ENCODE measurements around the gene RASIP1.
"Not testable (repeated sequence)": the region's sequence is repeated elsewhere in the genome, so short reads cannot be mapped to it uniquely, and the experiment has no call there.

Gene RASIP1

DNA sequence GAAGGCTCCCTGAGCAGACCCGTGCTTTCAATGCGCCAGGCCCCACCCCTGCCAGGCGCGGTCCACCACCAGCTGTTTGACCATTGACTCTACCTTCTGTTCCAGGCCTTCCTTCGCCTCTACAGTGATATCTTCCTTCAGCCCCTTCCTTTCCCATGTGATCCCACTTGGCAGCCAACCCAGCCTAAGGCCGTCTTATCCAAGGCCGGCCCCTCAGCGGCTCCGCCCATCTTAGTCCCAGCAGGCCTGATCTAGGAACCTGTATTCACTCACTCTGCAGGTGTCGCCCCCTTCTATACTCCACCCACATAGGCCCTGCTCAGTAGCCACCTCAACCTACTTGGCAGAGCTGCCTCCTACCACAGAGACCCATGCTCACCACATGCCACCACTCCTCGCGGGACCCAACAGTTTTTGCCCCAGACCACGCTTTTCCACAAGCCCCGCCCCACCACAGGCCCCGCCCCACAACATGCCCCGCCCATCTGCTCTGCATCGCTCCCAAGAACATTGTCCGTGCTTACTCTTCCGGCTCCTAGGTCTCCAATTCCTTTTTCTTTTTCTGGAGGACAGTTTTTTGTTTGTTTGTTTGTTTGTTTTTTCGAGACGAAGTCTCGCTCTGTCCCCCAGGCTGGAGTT lies 2.9 kb downstream of the RASIP1 start:
- in situ Hi-C loops (cut with HindIII; ENCODE audit: low sequenced_read_pairs), result no loop called here

DNA sequence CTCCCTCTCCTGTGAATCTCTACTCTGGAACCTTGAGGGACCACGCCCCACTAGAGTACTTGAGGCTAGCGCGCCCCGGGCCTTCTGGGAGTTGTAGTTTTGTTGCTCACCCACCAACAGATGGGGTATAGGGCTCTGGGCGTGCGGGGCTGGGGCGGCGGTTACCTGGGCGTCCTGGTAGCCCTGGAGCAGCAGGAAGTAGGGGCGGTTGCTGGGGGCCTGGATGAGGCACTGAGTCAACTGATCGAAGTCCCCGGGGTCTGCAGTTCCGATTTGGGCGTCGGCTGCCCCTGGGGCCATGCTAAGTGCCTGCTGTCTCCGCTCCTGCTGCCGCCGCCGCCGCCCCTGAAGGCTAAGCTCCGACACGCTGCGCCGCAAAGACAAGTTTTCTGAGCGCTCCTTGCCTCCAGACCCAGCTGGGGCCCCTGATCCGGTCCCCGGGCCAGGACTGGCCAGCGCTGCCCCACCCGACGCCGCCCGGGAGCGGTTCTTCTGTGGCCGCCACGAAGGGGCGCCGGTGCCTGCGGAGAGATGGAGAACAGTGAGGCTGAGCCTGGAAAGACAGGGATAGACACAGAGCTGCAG lies 5.3 kb downstream of the RASIP1 start:
- in situ Hi-C loops (cut with HindIII; ENCODE audit: low sequenced_read_pairs), result no loop called here

DNA sequence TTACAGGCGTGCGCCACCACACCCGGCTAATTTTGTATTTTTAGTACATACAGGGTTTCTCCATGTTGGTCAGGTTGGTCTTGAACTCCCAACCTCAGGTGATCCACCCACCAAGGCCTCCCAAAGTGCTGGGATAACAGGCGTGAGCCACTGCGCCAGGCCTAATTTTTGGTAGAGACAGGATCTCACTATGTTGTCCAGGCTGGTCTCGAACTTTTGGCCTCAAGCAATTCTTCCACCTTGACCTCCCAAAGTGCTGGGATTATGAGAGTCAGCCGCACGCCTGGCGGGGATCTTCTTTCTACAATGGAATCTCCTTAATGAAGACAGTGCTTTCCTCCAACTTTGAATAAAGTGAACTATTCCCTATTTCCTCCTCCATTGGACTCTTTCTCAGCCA lies 5.8 kb downstream of the RASIP1 start:
- in situ Hi-C loops (cut with HindIII; ENCODE audit: low sequenced_read_pairs), result no loop called here

DNA sequence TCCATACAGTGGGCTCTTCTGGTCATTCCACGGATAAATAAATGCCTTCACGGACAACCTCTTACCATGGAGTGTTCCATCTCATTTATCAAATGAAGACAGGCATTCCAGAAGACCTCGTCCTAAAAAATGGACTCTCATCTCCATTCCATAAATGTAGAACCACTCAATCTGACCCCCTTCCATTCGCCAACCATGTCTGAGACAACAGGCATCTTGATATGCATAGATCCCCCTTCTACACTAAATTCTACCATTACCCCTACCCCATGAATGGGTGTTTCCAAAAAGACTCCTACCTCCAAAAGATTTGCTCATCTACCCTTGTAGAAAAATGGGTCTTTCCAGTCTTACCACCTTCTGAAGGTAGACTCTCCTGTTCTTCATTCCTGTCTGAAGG lies 9.0 kb downstream of the RASIP1 start:
- in situ Hi-C loops (cut with HindIII; ENCODE audit: low sequenced_read_pairs), result no loop called here

DNA sequence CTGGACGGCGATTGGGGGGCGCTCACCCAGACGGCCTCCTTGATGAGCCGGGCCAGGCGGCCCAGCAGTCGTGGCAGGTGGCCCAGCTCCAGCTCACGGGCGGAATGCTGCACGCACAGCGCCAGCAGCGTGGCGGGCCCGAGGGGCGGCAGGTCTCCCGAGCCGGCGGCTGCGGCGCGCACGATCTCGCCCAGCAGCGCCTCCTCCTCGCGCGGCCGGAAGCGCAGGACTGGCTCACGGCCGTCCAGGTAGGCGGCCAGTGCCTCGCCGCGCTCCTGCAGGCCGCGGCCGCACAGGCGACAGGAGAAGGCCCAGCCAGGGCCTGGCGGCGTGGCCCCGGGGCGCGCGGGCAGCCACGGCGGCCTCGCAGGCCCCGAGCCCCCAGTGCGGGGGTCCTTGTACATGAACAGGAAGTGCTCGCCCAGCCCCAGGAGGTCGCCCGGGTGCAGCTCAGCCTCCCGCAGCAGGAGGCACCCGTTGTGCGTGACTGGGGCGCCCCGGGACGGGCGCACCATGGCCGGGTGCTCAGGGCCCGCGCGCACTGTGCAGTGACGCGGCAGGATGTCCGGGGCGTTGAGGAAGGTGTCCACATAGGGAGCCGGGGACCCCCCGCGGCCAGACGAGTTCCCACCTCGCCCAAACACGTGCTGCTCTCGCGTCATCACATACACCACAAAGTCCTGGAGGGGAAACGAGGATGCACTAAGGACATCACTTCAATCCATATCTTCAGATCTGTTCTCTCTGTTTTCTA lies 11.3 kb downstream of the RASIP1 start:
- in situ Hi-C loops (cut with HindIII; ENCODE audit: low sequenced_read_pairs), result no loop called here

DNA sequence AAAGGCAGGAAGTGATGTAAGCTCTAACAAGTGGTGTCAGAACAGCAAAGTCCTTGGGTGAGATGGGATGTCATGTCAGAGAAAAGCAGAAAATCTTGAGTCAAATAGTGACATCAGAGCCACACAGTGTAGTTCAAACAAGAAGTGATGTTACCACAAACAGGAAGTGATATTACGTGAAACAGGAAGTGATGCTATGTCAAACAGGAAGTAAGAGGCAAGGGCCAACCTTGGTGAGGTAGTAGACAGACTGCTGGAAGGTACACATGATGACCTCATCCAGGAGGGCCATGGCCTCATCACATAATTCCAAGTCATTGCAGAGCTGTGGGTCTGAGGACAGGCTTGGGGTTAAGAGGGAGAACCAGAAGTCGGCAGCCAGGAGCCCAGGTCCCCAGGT lies 13.9 kb downstream of the RASIP1 start:
- in situ Hi-C loops (cut with HindIII; ENCODE audit: low sequenced_read_pairs), result no loop called here

DNA sequence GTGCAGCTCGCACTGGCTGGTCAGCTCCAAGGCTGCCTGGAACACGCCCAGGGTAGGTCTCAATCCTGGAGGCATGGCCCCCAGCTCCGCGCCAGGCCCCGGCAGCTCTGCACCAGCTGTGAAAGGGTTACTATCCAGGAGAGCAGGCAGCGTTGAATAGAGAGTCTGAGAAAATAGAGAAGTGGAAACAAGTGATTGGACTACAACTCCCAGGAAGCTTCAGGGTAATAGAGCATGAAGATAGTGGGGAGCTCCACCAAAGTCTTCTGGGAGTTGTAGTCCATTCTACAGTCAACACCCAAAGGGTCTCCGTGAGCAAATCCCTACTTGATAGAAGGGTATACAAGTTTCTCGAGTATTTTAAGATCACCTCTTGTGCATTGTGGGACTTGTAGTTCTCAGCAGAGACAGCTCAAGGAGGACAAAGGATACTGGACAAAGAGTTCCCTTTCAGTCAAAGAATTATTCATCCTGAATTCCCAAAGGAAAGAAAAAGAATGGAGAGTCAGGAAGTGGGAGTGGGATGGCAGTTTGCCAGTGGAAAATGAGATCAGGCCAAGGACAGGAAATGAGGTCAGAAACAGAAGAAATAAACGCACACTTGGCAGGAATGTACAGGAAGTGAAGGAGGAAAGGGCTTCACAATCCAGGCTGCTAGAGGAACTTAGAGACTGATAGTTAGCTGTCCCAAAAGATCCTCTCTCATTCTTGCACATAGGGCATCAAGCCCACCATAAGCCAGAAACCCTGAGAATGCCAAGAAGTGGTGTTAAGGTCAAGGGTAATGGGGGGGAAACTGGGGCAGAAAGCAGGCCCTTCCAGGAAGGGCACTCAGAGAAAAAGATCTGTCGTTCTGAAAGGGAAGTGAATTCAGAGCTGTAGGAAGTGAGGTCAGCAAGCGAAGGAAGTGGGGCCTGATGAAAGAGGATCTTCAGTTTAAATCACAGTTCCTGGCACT lies 15.3 kb downstream of the RASIP1 start:
- in situ Hi-C loops (cut with HindIII; ENCODE audit: low sequenced_read_pairs), result no loop called here

DNA sequence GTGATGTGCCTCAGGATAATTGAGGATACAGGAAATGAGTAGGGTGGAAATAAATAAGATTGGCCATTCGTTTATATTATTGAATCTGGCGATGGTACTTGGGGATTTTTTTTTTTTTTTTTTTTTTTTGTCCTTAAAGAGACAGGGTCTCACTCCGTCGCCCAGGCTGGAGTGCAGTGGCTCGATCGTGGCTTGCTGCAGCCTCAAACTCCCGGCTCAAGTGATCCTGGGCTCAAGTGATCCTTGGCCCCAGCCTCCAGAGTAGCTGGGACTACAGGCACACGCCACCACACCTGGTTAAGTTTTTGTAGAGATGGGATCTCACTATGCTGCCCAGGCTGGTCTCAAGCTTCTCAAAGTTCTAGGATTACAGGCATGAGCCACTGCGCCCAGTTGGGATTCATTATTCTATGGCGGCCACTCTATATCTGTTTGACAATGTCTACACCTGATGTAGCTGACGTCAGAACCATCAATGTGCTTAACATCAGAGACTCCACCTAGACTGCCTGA lies 18.2 kb downstream of the RASIP1 start:
- in situ Hi-C loops (cut with HindIII; ENCODE audit: low sequenced_read_pairs), result no loop called here

DNA sequence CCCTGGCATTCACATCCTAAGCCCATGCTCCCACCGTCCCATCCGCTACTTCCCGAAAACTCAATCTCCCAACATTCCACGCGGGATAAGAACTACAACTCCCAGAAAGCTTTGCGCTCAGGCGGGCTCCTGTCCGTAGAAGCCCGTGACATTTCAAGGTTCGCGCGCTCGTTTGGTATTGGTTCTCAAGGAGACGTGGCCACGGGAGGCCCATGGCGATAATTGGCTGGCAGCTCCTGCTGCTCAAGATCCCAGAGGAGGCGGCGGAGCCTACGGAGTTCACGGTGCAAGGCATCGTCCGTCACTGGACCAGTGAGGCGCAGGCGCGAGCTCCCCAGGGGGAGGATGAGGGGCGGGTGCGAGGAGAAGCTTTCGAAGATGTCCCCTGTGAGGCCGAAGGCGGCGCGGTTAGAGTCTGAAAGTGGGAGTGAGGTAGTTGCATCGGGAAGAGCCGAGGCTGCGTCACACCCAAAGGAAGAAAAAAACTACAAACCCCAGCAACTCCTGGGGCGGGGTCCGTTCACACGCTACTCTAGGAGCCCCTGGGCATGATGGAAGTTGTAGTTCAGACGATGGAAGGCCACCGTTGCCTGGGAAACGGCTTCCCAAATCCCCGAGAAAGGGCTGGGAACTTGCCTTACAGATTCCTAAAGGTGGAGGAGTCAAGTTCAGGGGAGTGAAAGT lies 19.7 kb downstream of the RASIP1 start:
- in situ Hi-C loops (cut with HindIII; ENCODE audit: low sequenced_read_pairs), result no loop called here

DNA sequence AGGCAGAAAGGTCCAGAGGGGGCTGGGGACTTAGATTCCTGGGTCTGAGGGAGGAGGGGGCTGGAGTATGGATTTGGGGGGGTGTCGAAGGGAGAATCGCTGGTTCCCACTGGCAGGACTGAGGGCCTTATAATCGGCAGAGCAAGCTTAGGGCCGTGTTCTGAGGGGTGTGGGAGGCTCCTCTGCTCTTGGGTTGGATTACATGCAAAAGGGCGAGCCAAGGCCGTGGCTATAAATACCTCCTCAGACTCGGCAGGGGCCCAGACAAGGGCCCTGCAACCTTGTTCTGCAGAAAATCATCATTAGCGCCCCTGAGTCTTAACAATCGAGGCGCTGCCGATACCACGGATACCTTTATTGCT lies 20.2 kb downstream of the RASIP1 start:
- in situ Hi-C loops (cut with HindIII; ENCODE audit: low sequenced_read_pairs), result no loop called here

DNA sequence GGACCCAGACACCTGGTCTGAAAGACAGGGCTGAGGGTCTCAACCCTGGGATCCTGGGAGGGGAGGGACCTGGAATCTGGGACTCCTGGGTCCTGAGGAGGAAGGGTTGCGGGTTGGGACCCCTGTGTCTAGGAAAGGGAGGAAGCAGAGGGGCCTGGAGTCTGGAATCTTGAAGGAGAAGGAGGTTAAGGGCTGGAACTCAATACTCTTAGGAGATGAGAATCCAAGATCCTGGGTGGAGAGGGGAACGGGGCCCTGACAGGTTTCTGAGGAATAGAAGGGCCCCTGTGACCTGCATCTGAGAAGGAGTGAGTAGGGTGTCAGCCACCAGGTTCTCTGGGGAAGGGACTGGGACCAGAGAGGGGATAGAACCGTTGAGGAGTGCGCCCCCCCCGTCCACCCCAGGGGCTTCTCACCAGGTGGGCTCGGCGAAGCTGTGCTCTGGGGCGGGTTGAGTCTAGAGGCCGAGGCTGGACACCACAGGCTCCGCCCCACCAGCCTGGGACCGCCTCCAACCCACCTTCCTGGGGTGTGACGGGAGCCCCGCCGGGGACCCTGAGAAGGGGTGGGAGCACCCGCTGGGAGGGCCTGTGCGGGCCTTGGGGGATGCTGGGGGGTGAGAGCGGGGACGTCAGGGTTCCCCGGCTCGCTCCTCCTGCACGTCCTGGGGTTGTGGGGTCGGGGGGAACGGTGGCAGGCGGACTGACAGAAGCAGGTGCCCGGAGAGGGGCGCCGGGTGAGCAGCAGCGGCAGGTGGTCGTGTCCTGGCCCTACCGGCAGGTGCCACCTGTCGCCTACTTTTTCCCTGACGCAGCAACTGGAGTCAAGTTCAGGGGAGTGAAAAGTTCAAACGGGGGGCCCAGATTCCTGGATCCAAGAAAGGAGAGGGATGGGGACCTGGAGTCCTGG lies 20.9 kb downstream of the RASIP1 start, which contains the start of gene MAMSTR:
Gene MAMSTR (minus strand): TSS at position 463 of the 909 bp plus-strand sequence. CDS start 694 bp downstream, outside the sequence.
- in situ Hi-C loops (cut with HindIII; ENCODE audit: low sequenced_read_pairs), result no loop called here

DNA sequence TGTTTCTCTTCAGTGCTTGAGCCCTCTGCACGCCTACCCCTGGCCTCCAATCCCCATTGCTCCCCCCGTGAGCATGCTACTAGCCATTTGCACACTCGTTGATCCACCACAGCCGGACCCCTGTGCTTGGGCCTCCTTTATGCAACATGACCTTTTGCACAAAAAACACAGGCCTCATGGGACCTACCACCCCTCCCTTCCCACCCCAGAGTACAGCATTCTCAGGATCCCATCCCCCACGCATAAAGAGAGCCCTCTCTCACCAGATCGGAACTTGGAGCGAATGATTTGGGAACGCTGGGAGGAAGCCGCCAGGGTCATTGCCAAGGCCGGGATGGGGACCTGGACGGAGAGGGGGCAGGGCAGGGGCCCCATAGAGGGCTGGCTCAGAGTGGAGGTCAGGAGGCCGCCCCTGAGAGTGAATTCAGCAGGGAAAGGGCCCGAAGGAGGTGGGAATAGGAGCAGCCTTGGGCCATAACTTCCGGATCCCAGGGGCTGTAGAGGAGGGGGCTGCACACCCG lies 21.6 kb downstream of the RASIP1 start:
- in situ Hi-C loops (cut with HindIII; ENCODE audit: low sequenced_read_pairs), result no loop called here

DNA sequence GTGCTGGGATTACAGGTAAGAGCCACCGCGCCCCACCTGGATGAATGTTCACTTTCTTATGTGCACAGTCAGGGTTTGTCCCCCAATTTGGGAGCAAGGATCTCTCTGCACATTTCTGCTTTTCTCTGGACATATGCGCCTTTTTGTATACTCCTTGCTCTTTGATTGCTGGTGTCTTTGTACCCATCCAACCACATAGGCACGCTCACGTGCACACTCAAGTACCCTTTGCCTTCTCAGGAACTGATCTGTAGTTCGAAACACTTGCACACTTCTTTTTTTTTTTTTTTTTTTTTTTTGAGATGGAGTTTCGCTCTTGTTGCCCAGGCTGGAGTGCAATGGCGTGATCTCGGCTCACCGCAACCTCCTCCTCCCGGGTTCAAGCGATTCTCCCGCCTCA lies 22.3 kb downstream of the RASIP1 start:
- in situ Hi-C loops (cut with HindIII; ENCODE audit: low sequenced_read_pairs), result not testable (repeated sequence)

DNA sequence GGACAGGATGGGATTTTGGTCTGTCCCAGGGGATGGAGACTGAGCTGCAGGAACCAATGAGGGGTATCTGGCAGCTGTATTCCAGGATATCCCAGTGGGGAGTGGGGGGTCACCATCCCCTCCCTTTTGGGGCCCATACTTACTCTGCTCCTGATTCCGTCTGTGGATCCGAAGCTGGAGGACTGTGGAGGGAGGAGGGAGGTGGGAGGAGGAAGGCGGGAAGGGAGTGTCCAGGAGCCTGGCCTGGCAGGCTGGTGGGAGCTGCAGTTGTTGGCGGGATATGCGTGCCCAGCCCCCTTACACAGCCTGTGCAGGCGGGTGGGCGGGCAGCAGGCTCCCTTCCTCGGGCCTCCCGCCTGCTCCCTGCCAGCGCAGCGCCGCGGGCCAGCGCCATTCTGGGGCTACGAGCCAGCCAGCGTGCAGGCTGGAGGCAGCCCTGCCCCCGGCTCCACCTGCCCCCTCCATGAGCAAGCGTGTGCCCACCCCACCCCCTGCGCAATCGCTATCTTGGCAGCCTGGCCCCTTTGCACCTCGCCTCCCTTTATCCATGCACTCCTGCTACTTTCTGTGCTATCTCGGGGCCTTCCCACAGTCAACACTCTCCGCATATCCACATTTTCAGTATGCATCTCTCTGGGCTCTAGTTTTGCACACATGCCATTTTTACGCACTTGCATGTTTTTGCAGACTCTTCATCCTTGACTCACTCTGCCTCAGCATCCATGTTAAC lies 23.7 kb downstream of the RASIP1 start:
- in situ Hi-C loops (cut with HindIII; ENCODE audit: low sequenced_read_pairs), result no loop called here

DNA sequence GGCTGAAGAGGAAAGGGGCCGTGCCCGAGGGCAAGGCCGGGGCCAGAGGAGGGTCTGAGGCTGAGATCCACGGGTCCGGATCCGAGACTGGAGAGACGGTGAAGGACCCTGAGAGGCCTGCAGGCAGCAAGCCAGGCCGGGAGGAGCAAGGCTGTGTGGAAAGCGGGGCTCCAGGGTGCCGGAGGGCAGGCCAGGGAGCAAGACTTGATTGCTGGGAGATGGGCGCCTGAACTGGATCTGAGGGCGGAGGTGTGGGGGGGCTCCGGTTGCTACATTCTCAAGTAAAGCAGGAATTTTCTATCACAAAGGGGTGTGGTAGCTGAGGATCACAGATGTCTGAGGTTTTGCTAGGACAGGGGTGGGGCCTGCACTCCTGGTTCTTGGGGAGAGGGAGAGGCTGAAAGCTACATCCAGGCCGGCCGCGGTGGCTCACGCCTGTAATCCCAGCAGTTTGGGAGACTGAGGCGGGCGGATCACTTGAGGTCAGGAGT lies 24.7 kb downstream of the RASIP1 start:
- in situ Hi-C loops (cut with HindIII; ENCODE audit: low sequenced_read_pairs), result no loop called here

DNA sequence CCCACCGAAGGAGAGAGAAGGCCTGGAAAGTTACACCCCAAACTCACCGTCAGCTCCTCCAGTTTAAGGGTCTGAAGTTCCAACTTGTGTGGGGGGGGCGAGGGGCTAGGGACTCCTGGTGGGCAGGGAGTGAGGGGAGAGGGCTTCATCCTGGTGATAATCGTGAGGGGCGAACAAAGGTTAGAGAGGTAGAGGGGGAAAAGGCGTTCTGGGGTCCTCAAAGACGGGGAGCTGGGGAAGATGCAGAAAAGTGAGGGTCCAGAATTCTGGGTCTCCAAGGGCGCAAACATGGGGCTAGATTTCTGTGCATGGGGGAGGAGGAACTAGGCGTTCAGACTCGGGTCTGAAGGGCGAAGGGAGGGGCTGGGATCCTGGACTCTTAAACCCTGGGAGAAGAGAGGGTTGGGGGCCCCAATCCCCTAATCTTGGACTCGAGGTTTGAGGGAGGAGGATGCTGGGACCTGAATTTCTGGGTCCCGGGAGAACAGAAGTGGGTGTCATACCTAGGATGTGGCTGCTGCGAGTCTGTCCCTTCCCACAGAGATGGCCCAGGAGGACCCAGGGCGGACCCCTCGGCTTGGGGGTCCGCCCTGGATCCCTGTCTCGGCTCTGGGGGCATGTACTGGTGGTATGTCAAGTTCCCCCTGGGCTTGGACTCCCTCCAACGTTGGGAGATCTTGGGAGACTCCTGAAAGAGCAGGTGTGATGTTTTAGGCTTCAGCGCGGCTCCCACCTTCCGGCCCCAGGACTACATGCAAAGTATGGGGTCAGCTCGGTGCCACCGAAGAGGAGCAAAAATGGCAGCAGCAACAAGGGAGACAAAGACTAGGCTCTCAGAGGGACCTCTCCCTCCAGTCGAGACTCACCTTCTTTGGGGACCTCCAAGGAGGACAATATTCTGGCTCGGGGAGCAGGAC lies 25.4 kb downstream of the RASIP1 start:
- in situ Hi-C loops (cut with HindIII; ENCODE audit: low sequenced_read_pairs), result no loop called here

Data from DLD1 (cell line).